HG02840 (cell line): ENCODE results near the gene C16orf96.

Experiments
- ATAC-seq: cut with Tn5 transposase; IDR thresholded peaks from one replicate; pipeline ENCODE4 v1.9.1; 2021; ENCODE audit warnings: mild to moderate bottlenecking, moderate library complexity, moderate number of reproducible peaks; ENCODE audit not compliant: unreplicated experiment, low FRiP score

C16orf96 gene

GRCh38 chr16:4614571-4615383, 58.6 kb downstream of the C16orf96 start, which contains the start of gene UBALD1:
Gene UBALD1 (minus strand): TSS chr16:4614888. CDS start chr16:4614797, 91 bp downstream.
- ATAC-seq = peak; percentile 43

- ATAC-seq = no peak
Measured at GRCh38 chr16:4615384-4616046, 59.4 kb downstream of the C16orf96 start.

GRCh38 chr16:4616047-4616811, 60.1 kb downstream of the C16orf96 start:
- ATAC-seq = peak; percentile 72

GRCh38 chr16:4617880-4618279, 61.7 kb downstream of the C16orf96 start:
- no peak for ATAC-seq

- no peak for ATAC-seq
Measured at GRCh38 chr16:4618645-4619418, 62.7 kb downstream of the C16orf96 start.

GRCh38 chr16:4623593-4623992, 67.5 kb downstream of the C16orf96 start:
- no peak for ATAC-seq

GRCh38 chr16:4624015-4624826, 68.1 kb downstream of the C16orf96 start, which contains the start of gene MGRN1:
Gene MGRN1 (plus strand): TSS chr16:4624826. CDS start chr16:4624961, 135 bp downstream.
- peak; percentile 80 for ATAC-seq

GRCh38 chr16:4624827-4625559, 68.9 kb downstream of the C16orf96 start:
- peak; percentile 56 for ATAC-seq

GRCh38 chr16:4625560-4626159, 69.5 kb downstream of the C16orf96 start:
- no peak for ATAC-seq

GRCh38 chr16:4626396-4626795, 70.3 kb downstream of the C16orf96 start:
- ATAC-seq = no peak

GRCh38 chr16:4628283-4628682, 72.1 kb downstream of the C16orf96 start:
- ATAC-seq = no peak

GRCh38 chr16:4631444-4631843, 75.3 kb downstream of the C16orf96 start:
- no peak for ATAC-seq

- no peak for ATAC-seq
Measured at GRCh38 chr16:4633910-4634635, 77.9 kb downstream of the C16orf96 start.

GRCh38 chr16:4634768-4635167, 78.6 kb downstream of the C16orf96 start:
- ATAC-seq = no peak

GRCh38 chr16:4636196-4636595, 80.1 kb downstream of the C16orf96 start:
- no peak for ATAC-seq

- ATAC-seq = no peak
Measured at GRCh38 chr16:4637501-4638166, 81.5 kb downstream of the C16orf96 start.

GRCh38 chr16:4639899-4640509, 83.9 kb downstream of the C16orf96 start:
- ATAC-seq = no peak
